ENCODE data around the gene ZBTB3. TPM values are rescaled to one million over a fixed set of nuclear protein-coding genes. Genes with fewer than 3 reads are reported as not detected.

Gene ZBTB3
- total and polyA plus RNA-seq, 2 of the 8 experiments (the other 6 are each of a cell fraction or from before 2014, with no cell fraction given): 30.2 to 76.9 TPM

- no peak overlapping the region for H3K4me2 ChIP-seq (ENCODE audit: insufficient read depth in 1 of 2, low read depth in 2 of 2, low read length in 2 of 2)
- no peak overlapping the region for H3K27ac ChIP-seq (ENCODE audit: low read depth, low read length)
- H3K14ac ChIP-seq (ENCODE audit: insufficient read length): no peak overlapping the region
- no peak overlapping the region for H3K56ac ChIP-seq (replicated peaks; ENCODE audit: insufficient read length, low read depth, low read length)
- H3K9ac ChIP-seq (replicated peaks in 1 of 4; ENCODE audit: extremely low read depth in 1 of 4, low read depth in 3 of 4, low read length in 3 of 4): no peak overlapping the region
- H3K18ac ChIP-seq (ENCODE audit: extremely low read depth, low read length): no peak overlapping the region
- H2AFZ ChIP-seq (ENCODE audit: low read length): no peak overlapping the region
- no peak overlapping the region for H2BK5ac ChIP-seq (ENCODE audit: low read depth, low read length)
- no peak for FAIRE-seq
- H4K8ac ChIP-seq (ENCODE audit: extremely low read depth, insufficient read depth, low read length): no peak overlapping the region
- H3K4ac ChIP-seq (replicated peaks; ENCODE audit: insufficient read length, low read depth, low read length): no peak overlapping the region
- no peak overlapping the region for H2BK15ac ChIP-seq (ENCODE audit: low read length)
- peaks cover 4 to 18% (median 14%) of the 10 kb centered on the region in 4 experiments; a peak in 7 of 8 replicates for H3K36me3 ChIP-seq (ENCODE audit: control insufficient read depth in 2 of 4, insufficient read depth in 4 of 4, low read length in 3 of 4)
- no peaks in the 10 kb centered on the region for H3K79me2 ChIP-seq (ENCODE audit: control insufficient read depth in 1 of 2, insufficient read depth in 2 of 2, low read length in 2 of 2)
- H4K5ac ChIP-seq (ENCODE audit: insufficient read length, low read depth, low read length): no peak overlapping the region
- ChIA-PET CTCF (ENCODE audit: partially characterized antibody) (no interaction called here), POLR2A (ENCODE audit: partially characterized antibody) (interaction anchor here (0.8 to 15.9 kb wide), 4 partner anchors 11 to 140 kb away, joined by 3 to 251 read pairs (median 4); partner anchors contain the start of gene NXF1)
- peaks cover 0 to 2% (median 0%) of the 10 kb centered on the region in 4 experiments; a peak in 2 of 7 replicates for H3K4me1 ChIP-seq (replicated peaks in 1 of 4; ENCODE audit: control insufficient read depth in 3 of 4, insufficient read depth in 4 of 4, low read length in 3 of 4)
- no peak overlapping the region for H2BK120ac ChIP-seq (replicated peaks; ENCODE audit: low read depth, low read length)
- no peak overlapping the region for H2BK20ac ChIP-seq (ENCODE audit: low read length)
- no peaks in the 10 kb centered on the region for H3K9me3 ChIP-seq (ENCODE audit: insufficient read depth in 2 of 2, low read depth in 1 of 2, low read length in 1 of 2)
- H3K23ac ChIP-seq (ENCODE audit: insufficient read length): no peak overlapping the region
- H3K27me3 ChIP-seq (replicated peaks in 1 of 4; ENCODE audit: control insufficient read depth in 3 of 4, extremely low read depth in 1 of 4, insufficient read depth in 3 of 4, low read length in 3 of 4): no peaks in the 10 kb centered on the region
- 95% methylated on average over 7 of the region's 7 CpGs; no CpG with 5 or more reads in 1 of the 2 experiments for WGBS, 2 experiments (ENCODE audit: extremely low coverage in 1 of 2, insufficient coverage in 1 of 2, insufficient read length in 1 of 2, insufficient replicate concordance in 2 of 2, low coverage in 1 of 2, low lambda C conversion rate in 2 of 2, missing lambda C conversion rate in 1 of 2)
- no peak overlapping the region for H4K91ac ChIP-seq (replicated peaks; ENCODE audit: insufficient read length, low read length)
- no peak for DNase-seq (ENCODE audit: low read depth in 1 of 2, low spot score in 2 of 2)
- no peak overlapping the region for H2AK5ac ChIP-seq (ENCODE audit: low read depth, low read length)
- no peak overlapping the region for H2BK12ac ChIP-seq (ENCODE audit: low read depth, low read length)
- no peaks in the 10 kb centered on the region for H3K79me1 ChIP-seq (ENCODE audit: low read depth, low read length)
- no peak overlapping the region for H3K4me3 ChIP-seq (ENCODE audit: extremely low read depth in 1 of 4, insufficient read depth in 2 of 4, low read depth in 3 of 4, low read length in 4 of 4)
- H4K20me1 ChIP-seq (replicated peaks in 1 of 2; ENCODE audit: control insufficient read depth in 1 of 2, insufficient read depth in 2 of 2, low read length in 2 of 2): peaks cover 2 to 3% of the 10 kb centered on the region in 2 experiments
- H3K23me2 ChIP-seq (ENCODE audit: low read depth, low read length): no peaks in the 10 kb centered on the region; the same call in 1 of the 2 replicates
- TF ChIP-seq MAFK (IDR thresholded peaks at IDR 0.05; ENCODE audit: low read depth, low read length): no peak
Measured at GRCh38 chr11:62782753-62783152, 28.8 kb upstream of the ZBTB3 start.
